Activated CD4-positive, CD25-positive, alpha-beta regulatory T cell treated with anti-CD3 and anti-CD28 coated beads, Interleukin-2, amount 50 U/mL, for 72 hours (primary cell): Measurements from ENCODE around the gene ATN1.

ENCODE experiments used
- DNase-seq: peaks from one replicate; pipeline ENCODE4 v3.0.0; 2021

The ATN1 gene

DNA sequence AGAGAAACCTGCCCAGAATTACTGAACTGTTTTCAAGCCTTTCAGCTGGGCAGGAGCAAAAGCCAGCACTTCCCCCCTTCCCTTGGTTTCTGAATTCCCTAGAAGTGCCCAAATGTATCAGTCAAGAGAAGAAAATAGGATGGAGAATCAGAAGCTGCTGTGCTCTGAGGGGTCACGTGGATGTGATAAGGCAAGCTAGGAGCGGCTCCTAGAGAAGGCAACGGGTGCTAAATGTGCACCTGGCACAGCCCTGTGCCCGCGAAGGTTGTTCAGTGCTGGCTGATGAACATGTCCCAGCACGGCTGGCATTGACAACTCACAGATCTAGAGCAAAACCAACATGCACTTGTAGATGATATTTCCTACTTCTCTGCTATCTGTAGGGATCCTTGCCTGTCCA, 51.3 kb downstream of the ATN1 start:
- no peak for DNase-seq

DNA sequence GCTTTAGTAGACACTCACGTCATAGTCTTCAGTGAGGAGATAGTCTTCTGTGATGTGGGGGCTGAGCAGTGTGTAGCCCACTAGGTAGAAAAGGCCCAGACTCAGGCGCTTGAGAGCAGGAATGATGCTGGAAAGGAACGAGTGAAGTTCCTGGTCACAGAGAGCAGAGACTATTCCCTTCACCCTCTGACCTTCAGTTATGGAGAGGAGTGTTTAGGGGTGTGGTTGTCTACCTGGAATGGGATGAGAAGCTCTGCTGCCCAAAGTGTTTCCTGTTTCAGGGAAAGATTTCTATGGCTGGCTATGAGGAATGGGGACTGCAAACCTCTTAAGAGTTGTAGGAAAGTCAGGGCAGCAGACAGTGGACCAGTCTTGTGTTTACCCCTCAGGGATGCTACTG, 51.7 kb downstream of the ATN1 start:
- no peak for DNase-seq

DNA sequence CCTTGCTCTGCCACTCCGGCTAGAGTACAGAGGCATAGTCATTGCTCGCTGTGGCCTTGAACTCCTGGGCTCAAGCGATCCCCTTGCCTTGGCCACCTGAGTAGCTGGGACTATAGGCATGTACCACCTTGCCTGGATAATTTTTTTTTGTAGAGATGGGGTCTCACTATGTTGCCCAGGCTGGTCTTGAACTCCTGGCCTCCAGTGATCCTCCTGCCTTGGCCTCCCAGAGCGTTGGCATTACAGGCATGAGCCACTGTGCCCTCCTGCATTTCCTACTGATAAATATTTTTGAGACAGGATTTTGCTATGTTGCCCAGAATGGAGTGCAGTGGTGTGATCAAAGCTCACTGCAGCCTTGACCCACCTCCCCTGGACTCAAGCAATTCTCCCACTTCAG, 52.3 kb downstream of the ATN1 start:
- DNase-seq, result no peak

DNA sequence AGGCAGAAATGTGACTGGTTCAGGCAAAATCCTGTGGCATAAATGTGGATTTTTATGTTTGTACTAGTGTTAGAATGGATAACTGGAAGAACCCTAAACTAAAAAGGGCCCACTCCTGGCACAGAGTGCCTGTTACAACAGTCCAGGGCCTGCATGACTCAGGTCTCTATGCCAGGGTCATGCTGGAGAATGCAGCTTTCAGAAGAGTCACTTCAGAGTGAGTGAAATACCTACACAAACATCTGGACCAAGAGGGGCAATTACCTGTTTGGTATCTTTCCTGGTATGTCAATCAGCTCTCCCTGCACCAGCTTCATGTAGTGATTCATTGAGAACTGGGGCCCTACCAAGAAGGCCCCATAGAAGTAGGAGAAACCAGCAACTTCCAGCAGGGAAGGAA, 53.0 kb downstream of the ATN1 start:
- DNase-seq, result no peak

DNA sequence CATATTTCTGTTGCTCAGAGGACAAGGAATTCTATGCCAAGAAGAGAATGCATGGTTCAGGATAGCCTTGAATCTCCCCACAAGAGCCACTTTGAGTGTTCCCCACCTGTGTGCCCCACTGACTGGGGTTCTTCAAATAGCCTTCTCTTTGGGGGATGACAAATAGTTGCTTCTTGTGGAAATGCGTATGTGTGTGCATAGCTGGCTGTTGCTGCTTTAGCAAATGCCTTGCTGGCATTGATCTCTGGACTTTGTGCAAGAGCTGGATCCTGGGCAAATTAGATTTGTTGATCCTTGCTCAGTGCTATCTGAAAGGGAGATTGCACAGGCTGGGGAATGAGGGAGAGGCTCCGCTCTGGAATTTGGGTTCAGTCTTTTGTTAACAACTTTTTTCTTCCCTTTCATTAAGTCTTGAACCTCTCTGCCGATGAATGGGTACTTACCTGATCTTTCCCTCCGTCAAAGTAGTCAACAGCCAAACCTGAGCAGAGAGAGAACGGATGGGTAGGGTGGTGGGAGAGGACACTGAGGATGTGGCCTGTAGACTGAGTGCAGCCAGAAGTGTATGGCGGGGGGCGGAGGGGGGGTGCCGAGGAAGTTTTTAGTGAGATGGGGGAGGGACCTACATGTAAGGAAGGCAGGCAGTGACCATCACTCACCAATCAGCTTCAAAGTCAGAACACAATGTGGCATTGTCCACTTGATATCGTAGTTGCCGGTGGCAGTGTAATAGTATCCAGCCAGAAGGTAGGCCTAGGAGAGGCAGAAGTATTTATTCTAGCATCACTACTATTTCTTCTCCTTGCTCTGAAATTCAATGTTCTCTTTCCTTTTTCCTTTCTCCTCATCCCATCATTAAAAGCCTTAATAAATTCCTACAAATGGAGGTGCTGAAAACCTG, 53.6 kb downstream of the ATN1 start:
- DNase-seq, result no peak

DNA sequence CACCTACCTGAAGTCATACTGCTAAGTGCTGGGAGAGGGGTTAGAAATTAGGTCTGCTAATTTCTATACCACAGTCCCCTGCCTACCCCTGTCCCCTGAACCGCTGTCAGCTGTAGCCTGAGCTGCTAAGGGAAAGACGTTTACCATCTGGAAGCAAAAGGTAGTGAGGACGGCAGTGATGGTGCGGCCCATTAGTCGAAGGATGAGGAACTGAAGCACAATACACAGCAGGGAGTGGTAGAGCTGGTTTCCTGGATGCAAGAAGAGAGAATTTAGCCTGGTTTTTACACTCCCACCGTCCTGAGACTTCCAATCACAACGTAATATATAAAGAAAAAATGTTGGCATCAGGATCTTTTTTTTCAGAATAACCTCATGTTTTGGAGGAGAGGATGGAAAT, 54.8 kb downstream of the ATN1 start:
- no peak for DNase-seq

DNA sequence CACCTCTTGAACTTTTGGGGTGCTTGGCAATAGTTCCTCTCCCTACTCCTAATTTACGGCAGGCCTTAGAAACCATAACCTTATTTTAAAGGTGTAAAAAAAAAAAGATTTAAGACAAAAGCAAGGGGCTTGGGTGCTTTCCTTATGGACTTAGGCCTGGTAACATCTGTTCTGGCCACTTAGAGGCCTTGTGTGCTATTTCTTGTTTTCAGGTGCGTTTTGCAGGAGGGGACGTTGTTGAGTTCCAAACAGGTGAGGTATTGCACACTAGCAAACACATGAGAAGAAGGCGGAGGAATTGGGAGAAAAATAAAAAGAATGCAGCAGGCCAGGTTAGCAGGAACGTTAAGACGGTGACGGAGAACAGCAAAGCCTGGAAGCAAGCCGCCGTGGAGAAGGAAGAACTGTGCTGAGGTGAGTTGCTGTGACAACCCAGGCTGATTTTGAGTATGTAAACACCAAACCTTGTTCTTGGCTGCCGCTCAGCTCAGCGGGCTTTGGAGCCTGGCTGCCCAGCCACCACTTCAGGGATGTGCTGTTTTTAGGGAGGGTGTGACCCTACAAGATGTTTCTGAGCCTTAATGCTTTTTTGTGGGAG, 60.3 kb downstream of the ATN1 start:
- DNase-seq, result no peak
